Measurements from ENCODE around the gene CRYGB.

DNA sequence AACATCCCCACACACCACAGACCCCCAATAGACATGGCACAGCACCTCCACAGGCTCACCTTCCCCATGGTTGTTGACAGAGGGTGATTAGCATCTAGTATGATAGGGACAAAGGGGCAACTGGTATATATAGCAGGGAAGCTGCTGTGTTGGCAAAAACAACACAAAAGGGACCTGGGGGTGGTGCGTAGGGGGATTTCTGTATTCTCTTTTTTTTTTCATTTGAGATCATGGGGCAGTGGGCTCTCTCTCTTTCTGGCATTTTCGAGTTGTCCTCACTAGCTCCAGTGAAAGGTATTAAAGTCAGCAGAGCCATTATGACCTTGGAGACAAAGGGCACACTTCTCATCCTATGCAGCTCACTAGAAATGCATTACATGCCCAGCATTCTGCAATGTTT lies 17.5 kb upstream of the CRYGB start, which contains the start of gene CRYGA:
- TF ChIP-seq, protein P1, sequence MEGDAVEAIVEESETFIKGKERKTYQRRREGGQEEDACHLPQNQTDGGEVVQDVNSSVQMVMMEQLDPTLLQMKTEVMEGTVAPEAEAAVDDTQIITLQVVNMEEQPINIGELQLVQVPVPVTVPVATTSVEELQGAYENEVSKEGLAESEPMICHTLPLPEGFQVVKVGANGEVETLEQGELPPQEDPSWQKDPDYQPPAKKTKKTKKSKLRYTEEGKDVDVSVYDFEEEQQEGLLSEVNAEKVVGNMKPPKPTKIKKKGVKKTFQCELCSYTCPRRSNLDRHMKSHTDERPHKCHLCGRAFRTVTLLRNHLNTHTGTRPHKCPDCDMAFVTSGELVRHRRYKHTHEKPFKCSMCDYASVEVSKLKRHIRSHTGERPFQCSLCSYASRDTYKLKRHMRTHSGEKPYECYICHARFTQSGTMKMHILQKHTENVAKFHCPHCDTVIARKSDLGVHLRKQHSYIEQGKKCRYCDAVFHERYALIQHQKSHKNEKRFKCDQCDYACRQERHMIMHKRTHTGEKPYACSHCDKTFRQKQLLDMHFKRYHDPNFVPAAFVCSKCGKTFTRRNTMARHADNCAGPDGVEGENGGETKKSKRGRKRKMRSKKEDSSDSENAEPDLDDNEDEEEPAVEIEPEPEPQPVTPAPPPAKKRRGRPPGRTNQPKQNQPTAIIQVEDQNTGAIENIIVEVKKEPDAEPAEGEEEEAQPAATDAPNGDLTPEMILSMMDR (IDR thresholded peaks at IDR 0.05; ENCODE audit: poor library complexity, severe bottlenecking), result no peak
- TF ChIP-seq POLR2AphosphoS5 (IDR thresholded peaks at IDR 0.05), result no peak
- no peak for TF ChIP-seq RAD21 (conservative IDR thresholded peaks at IDR 0.05)
- TF ChIP-seq, protein P2, sequence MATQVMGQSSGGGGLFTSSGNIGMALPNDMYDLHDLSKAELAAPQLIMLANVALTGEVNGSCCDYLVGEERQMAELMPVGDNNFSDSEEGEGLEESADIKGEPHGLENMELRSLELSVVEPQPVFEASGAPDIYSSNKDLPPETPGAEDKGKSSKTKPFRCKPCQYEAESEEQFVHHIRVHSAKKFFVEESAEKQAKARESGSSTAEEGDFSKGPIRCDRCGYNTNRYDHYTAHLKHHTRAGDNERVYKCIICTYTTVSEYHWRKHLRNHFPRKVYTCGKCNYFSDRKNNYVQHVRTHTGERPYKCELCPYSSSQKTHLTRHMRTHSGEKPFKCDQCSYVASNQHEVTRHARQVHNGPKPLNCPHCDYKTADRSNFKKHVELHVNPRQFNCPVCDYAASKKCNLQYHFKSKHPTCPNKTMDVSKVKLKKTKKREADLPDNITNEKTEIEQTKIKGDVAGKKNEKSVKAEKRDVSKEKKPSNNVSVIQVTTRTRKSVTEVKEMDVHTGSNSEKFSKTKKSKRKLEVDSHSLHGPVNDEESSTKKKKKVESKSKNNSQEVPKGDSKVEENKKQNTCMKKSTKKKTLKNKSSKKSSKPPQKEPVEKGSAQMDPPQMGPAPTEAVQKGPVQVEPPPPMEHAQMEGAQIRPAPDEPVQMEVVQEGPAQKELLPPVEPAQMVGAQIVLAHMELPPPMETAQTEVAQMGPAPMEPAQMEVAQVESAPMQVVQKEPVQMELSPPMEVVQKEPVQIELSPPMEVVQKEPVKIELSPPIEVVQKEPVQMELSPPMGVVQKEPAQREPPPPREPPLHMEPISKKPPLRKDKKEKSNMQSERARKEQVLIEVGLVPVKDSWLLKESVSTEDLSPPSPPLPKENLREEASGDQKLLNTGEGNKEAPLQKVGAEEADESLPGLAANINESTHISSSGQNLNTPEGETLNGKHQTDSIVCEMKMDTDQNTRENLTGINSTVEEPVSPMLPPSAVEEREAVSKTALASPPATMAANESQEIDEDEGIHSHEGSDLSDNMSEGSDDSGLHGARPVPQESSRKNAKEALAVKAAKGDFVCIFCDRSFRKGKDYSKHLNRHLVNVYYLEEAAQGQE (IDR thresholded peaks at IDR 0.05; ENCODE audit: borderline replicate concordance), result no peak
- TF ChIP-seq TAF1 (IDR thresholded peaks at IDR 0.05; ENCODE audit: low read depth), result no peak
- no peak for TF ChIP-seq SMC3 (conservative IDR thresholded peaks at IDR 0.05; ENCODE audit: poor library complexity)
- no peak for TF ChIP-seq EP300 (conservative IDR thresholded peaks at IDR 0.05; ENCODE audit: poor library complexity, severe bottlenecking)
- no peak for TF ChIP-seq EZH2 (IDR thresholded peaks at IDR 0.05; ENCODE audit: borderline replicate concordance, insufficient read depth, low read length, poor library complexity, severe bottlenecking)
- no peak for TF ChIP-seq MXI1 (conservative IDR thresholded peaks at IDR 0.05; ENCODE audit: poor library complexity, severe bottlenecking)

Data from neural cell (in vitro differentiated cells).